ENCODE measurements around the gene ALKAL2. TPM values are rescaled to one million over a fixed set of nuclear protein-coding genes. Genes with fewer than 3 reads are reported as not detected.

Gene ALKAL2
- total RNA-seq, 4 donors from 2014 or later, result 0.96 to 2.5 TPM; not detected in 2

GRCh38 chr2:257842-258241 lies 30.0 kb downstream of the ALKAL2 start:
- in situ Hi-C loops (cut with MboI; ENCODE audit: low pct_ligation_motif_present in 1 of 4, low pct_unique_long_range_greater_than_20kb in 1 of 4, low sequenced_read_pairs in 3 of 4), result loop anchor here in 1 of 4 donors (10.0 kb wide), 1 partner anchor 377 kb away; no protein-coding TSS in a partner anchor
- peaks cover 0 to 11% (median 3%) of the 10 kb centered on the region in 4 donors for H3K4me1 ChIP-seq
- H3K9me3 ChIP-seq, result peaks cover 3 to 7% of the 10 kb centered on the region in 2 donors
- WGBS, 2 donors (ENCODE audit: low coverage in 1 of 2), result 92 to 97% methylated on average over 2 of the region's 2 CpGs
- no peak overlapping the region for H3K4me3 ChIP-seq
- no peak overlapping the region for H3K27ac ChIP-seq
- intact Hi-C loops (cut with DNase I; ENCODE audit: low total_unique reads), result no loop called here
- H3K36me3 ChIP-seq, result no peaks in the 10 kb centered on the region
- no peaks in the 10 kb centered on the region for H3K27me3 ChIP-seq
- TF ChIP-seq EP300 (IDR thresholded peaks at IDR 0.05; ENCODE audit: low read depth) (no peak), POLR2AphosphoS5 (IDR thresholded peaks at IDR 0.05) (no peak), POLR2A (IDR thresholded peaks at IDR 0.05) (no peak), CTCF (IDR thresholded peaks at IDR 0.05) (no peak)
- no peak for DNase-seq

GRCh38 chr2:257429-257828 lies 30.5 kb downstream of the ALKAL2 start:
- no peak overlapping the region for H3K27ac ChIP-seq
- no peaks in the 10 kb centered on the region for H3K27me3 ChIP-seq
- WGBS, 2 donors (ENCODE audit: low coverage in 1 of 2), result 72 to 80% methylated on average over 2 to 3 of the region's 3 CpGs
- H3K36me3 ChIP-seq, result no peaks in the 10 kb centered on the region
- H3K4me3 ChIP-seq, result no peak overlapping the region
- intact Hi-C loops (cut with DNase I; ENCODE audit: low total_unique reads), result no loop called here
- DNase-seq, result no peak
- H3K4me1 ChIP-seq, result peaks cover 0 to 7% (median 2%) of the 10 kb centered on the region in 4 donors
- H3K9me3 ChIP-seq, result peaks cover 3 to 7% of the 10 kb centered on the region in 2 donors
- TF ChIP-seq EP300 (IDR thresholded peaks at IDR 0.05; ENCODE audit: low read depth), result no peak
- TF ChIP-seq POLR2AphosphoS5 (IDR thresholded peaks at IDR 0.05), result no peak
- no peak for TF ChIP-seq POLR2A (IDR thresholded peaks at IDR 0.05)
- no peak for TF ChIP-seq CTCF (IDR thresholded peaks at IDR 0.05)
- in situ Hi-C loops (cut with MboI; ENCODE audit: low pct_ligation_motif_present in 1 of 4, low pct_unique_long_range_greater_than_20kb in 1 of 4, low sequenced_read_pairs in 3 of 4), result loop anchor here in 1 of 4 donors (10.0 kb wide), 1 partner anchor 377 kb away; no protein-coding TSS in a partner anchor

GRCh38 chr2:256094-256493 lies 31.8 kb downstream of the ALKAL2 start:
- H3K36me3 ChIP-seq, result no peaks in the 10 kb centered on the region
- H3K4me3 ChIP-seq, result no peak overlapping the region
- no peak overlapping the region for H3K27ac ChIP-seq
- H3K27me3 ChIP-seq, result no peaks in the 10 kb centered on the region
- in situ Hi-C loops (cut with MboI; ENCODE audit: low pct_ligation_motif_present in 1 of 4, low pct_unique_long_range_greater_than_20kb in 1 of 4, low sequenced_read_pairs in 3 of 4), result loop anchor here in 1 of 4 donors (10.0 kb wide), 1 partner anchor 379 kb away; no protein-coding TSS in a partner anchor
- intact Hi-C loops (cut with DNase I; ENCODE audit: low total_unique reads), result no loop called here
- H3K9me3 ChIP-seq, result peaks cover 3 to 7% of the 10 kb centered on the region in 2 donors
- no peak for DNase-seq
- 82 to 91% methylated on average over 3 of the region's 3 CpGs for WGBS, 2 donors (ENCODE audit: low coverage in 1 of 2)
- TF ChIP-seq EP300 (IDR thresholded peaks at IDR 0.05; ENCODE audit: low read depth) (no peak), CTCF (IDR thresholded peaks at IDR 0.05) (no peak), POLR2AphosphoS5 (IDR thresholded peaks at IDR 0.05) (no peak), POLR2A (IDR thresholded peaks at IDR 0.05) (no peak)
- H3K4me1 ChIP-seq, result no peaks in the 10 kb centered on the region

- no peak overlapping the region for H3K27ac ChIP-seq
- H3K27me3 ChIP-seq, result no peaks in the 10 kb centered on the region
- no peaks in the 10 kb centered on the region for H3K4me1 ChIP-seq
- TF ChIP-seq EP300 (IDR thresholded peaks at IDR 0.05; ENCODE audit: low read depth), result no peak
- no peak for TF ChIP-seq CTCF (IDR thresholded peaks at IDR 0.05)
- no peak for TF ChIP-seq POLR2A (IDR thresholded peaks at IDR 0.05)
- TF ChIP-seq POLR2AphosphoS5 (IDR thresholded peaks at IDR 0.05), result no peak
- peaks cover 3 to 7% of the 10 kb centered on the region in 2 donors for H3K9me3 ChIP-seq
- no peak for DNase-seq
- no peak overlapping the region for H3K4me3 ChIP-seq
- 96% methylated on average over 2 of the region's 2 CpGs; no CpG with 5 or more reads in 1 of the 2 donors for WGBS, 2 donors (ENCODE audit: low coverage in 1 of 2)
- H3K36me3 ChIP-seq, result no peaks in the 10 kb centered on the region
- intact Hi-C loops (cut with DNase I; ENCODE audit: low total_unique reads) (no loop called here), in situ Hi-C loops (cut with MboI; ENCODE audit: low pct_ligation_motif_present in 1 of 4, low pct_unique_long_range_greater_than_20kb in 1 of 4, low sequenced_read_pairs in 3 of 4) (loop anchor here in 1 of 4 donors (10.0 kb wide), 1 partner anchor 380 kb away; no protein-coding TSS in a partner anchor)
These were observed 32.7 kb downstream of the ALKAL2 start for GRCh38 chr2:255195-255594.

All from transverse colon (tissue), 4 donors.